SH-SY5Y (cell line): Measurements from ENCODE around the gene MMS19.

Source experiments
- GATA2 ChIP-seq: IDR thresholded peaks from 2 replicates; pipeline ENCODE4 v1.6.1; 2011; ENCODE audit warnings: mild to moderate bottlenecking, low read depth, low read length
- GATA3 ChIP-seq: IDR thresholded peaks from 2 replicates; pipeline ENCODE4 v1.6.1; 2011; ENCODE audit warnings: low read depth, mild to moderate bottlenecking, low read length, moderate library complexity

MMS19 gene

DNA sequence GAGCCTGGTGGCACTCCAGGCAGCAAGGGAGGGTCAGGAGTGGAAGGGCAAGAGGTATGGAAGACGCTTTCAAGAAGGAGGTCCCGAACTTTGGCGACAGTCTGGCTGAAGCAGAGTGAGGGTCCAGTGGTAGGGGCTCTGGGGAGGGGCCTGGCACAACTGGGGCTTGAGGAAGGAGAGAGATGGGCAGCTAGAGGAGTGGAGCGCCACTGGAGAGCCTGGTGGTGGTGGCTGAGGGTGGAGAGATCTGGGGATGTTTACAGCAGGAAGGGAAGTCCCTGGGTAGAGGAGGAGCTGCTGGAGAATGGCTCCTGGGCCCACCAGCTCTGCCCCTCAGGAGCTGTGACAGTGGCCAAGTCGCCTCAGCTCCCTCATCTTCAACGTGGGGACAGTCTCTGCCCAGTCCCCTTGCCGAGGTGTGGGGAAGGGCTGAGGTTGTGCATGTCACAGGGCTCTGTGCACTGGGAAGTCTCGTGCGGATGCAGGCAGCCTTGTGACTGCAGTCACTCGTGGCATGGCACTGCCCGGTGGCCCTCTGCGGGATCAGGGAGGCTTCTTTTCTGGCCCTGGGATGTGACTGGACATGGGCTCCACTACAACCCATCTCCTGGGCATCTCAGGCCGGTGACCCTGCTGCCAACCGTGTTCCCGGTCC is 19.0 kb upstream of the MMS19 start:
- TF ChIP-seq GATA3 (no peak), GATA2 (no peak)

DNA sequence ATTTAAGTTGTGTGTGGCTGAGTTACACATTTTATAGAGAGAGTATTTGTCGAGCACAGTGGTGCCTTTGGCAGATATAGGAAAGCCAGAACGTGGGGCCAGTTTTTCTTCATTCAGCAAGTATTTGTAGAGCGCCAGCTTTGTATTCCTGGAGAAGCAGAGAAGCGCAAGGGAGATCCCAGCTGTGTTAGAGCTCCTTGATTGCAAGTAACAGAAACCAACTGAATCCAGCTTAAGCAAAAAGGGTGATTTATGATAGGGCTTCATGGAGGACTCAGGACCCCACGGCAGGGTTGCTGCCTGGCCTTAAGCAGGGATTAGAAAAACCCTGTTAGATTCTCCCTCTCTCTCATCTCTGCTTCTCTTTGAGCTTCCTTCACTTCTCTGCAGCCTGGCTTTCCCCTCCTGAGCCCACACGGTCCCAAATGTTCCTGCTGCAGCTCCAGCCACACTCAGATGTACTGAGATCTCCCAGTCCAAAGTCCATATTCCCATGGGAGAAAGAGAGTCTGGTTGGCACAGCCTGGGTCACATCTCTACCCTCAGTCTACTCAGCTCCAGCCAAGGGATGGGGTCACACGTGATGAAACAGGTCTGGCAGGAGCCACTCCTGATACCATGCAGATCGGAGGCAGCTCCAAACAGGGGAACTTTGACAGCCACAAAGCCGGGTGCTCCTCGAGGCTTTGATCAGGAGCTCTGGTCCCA is 17.2 kb upstream of the MMS19 start:
- TF ChIP-seq GATA2 (no peak), GATA3 (no peak)

- no peak for TF ChIP-seq GATA3
- TF ChIP-seq GATA2: no peak
Observed at GRCh38 chr10:97514344-97514743, 16.1 kb upstream of the MMS19 start.

GRCh38 chr10:97512993-97513392 is 14.8 kb upstream of the MMS19 start:
- TF ChIP-seq GATA2 (no peak), GATA3 (no peak)

DNA sequence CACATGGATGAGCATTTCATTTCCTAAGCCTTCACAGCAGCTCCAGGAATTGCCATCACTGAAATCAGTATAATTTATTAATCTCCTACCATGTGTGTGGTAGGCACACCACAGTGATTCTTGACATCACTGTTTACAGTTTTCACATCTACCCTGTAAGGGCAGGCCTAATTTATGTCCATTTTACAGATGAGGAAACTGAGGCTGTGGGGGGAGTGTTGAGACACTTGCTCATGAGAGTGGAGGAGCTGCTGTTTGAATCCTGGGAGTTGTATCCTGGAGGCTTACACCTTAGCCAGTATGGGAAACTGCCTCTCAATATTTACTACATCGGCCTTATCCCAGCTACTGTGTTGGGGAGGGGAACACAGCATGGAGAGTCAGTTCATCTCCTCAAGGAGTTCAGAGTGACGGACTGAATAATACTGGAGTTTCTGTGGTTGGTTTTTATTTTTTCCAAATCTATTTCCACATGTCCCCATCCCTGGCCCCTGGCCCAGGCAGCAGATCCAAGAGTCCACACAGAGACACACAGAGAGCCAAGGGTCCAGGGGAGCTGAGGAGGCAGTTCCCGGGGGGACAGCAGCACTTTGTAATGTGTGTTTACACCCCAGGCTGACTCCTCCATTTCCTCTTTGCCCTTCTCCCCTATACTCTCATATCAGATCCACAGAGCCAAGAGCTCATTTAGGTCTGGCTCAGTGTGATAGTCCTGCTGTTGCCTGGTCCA is 13.7 kb upstream of the MMS19 start:
- TF ChIP-seq GATA3 (no peak), GATA2 (no peak)

- no peak for TF ChIP-seq GATA3
- TF ChIP-seq GATA2: no peak
Observed at GRCh38 chr10:97510686-97511085, 12.5 kb upstream of the MMS19 start.

DNA sequence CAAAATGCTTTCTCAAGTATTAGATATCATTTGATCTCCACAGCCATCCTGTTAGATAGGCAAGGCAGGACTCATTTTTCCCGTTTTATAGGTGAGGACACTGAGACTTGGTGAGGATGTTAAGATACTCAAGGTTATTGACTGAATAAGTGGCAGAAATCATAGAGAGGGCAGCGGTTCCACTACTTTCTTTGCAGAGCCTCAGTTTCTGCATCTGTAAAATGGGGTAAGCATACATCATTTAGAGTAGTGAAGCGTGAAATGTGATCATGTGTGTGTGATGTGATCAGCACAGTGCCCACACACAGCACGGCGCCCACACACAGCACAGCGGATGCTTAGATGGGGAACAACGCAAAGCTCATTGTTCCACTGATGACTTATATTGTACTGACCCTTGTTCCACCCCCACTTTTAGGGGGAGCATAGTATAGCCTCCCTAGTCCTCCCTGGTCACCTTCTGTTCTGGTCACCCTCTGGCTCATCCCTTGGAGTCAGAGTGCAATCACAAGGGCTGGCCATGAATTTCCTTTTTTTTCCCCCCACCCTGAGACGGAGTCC is 11.0 kb upstream of the MMS19 start:
- TF ChIP-seq GATA3 (no peak), GATA2 (no peak)

DNA sequence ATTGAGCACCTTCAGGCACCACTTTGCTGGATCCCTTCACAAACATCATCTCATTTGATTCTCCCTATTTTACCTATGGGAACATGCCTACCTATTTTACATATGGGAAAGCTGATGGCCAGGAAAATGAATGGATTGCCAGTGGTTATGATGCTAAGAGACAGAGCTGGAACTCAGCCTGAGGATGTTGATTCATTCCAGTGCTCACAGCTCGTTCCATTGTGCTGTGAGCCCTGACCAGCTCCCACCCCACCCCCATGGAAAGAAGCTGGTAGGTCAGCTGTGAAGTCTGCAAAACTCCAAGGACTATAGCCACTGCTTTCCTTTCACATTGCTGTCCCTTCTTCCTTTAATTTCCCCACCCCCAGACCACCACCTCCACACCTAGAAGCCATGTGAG is 10.1 kb upstream of the MMS19 start:
- TF ChIP-seq GATA3 (no peak), GATA2 (no peak)

- TF ChIP-seq GATA3 (no peak), GATA2 (no peak)
Observed at GRCh38 chr10:97506199-97506991, 8.2 kb upstream of the MMS19 start.

- TF ChIP-seq GATA3 (no peak), GATA2 (no peak)
Observed at GRCh38 chr10:97505152-97505551, 6.9 kb upstream of the MMS19 start.

DNA sequence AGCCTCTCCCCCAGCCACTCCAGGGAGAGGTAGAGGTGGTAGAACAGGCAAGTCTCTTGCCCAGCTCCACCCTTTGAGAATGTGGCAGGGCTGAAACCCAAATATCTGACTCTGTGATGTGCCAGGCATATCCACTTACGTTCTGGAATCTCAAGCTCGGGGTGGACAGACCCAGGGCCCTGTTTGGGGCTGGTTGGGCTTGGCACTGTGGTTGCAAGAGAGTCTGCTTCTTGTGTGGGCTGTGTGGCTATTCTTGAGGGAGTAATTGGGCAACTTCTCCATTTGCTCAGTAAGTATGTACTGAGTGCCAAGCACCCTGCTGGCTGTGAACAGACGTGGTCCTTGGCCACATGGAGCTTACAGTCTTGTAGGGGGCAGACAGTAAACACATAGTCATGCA is 5.2 kb upstream of the MMS19 start:
- TF ChIP-seq GATA3: no peak
- no peak for TF ChIP-seq GATA2

DNA sequence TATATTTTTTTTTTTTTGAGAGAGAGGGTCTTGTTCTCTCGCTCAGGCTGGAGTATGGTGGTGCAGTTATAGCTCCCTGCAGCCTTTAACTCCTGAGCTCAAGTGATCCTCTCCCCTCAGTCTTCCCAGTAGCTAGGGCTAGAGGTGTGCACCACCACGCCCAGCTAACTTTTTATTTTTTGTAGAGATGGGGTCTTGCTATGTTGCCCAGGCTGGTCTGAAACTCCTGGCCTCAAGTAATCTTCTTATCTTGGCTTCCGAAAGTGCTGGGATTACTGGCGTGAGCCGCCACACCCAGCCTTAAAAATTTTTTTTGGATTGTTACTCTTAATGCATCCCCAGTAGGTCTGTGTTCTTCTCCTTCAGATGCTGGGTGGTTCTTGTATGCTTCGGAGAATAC is 4.7 kb upstream of the MMS19 start:
- no peak for TF ChIP-seq GATA2
- no peak for TF ChIP-seq GATA3

- TF ChIP-seq GATA2: no peak
- no peak for TF ChIP-seq GATA3
Observed at GRCh38 chr10:97500297-97500575, 2.0 kb upstream of the MMS19 start.

GRCh38 chr10:97499561-97500296 is 1.5 kb upstream of the MMS19 start:
- TF ChIP-seq GATA2 (no peak; the same call in 1 of the 2 replicates), GATA3 (no peak)
